Keratinocyte (primary cell): ENCODE measurements around the gene TSPAN18. TPM values are rescaled to one million over a fixed set of nuclear protein-coding genes. Genes with fewer than 3 reads are reported as not detected.

Source experiments
- DNase-seq: peaks from one replicate; pipeline ENCODE4 v3.0.0-alpha.2; 2011; ENCODE audit warnings: low read depth, missing footprints, low spot score
- FAIRE-seq: peaks from 2 replicates; lab custom pipeline; 2011; peaks lifted over from hg19 to GRCh38; lab: Jason Lieb, UNC
- H2AFZ ChIP-seq: 2 replicates; pipeline ENCODE4 v1.6.0; 2012; ENCODE audit warnings: low read length, control low read depth, inconsistent platforms; ENCODE audit not compliant: control insufficient read depth
- H3K27ac ChIP-seq: 2 replicates; pipeline ENCODE4 v1.5.1; 2011; ENCODE audit warnings: low read length; ENCODE audit not compliant: control insufficient read depth, insufficient read depth
- H3K27me3 ChIP-seq: 3 replicates; pipeline ENCODE4 v1.6.0; 2011; ENCODE audit warnings: low read length; ENCODE audit not compliant: control insufficient read depth, insufficient read depth; ENCODE audit errors: extremely low read depth
- H3K36me3 ChIP-seq, 2 experiments: 2 replicates in 1 of 2; 3 replicates in 1 of 2; pipeline ENCODE4 v1.5.1; 2011; ENCODE audit warnings: low read length in 2 of 2, mild to moderate bottlenecking in 1 of 2; ENCODE audit not compliant: control insufficient read depth in 2 of 2, insufficient read depth in 2 of 2; ENCODE audit errors: extremely low read depth in 1 of 2
- H3K4me1 ChIP-seq: 3 replicates; pipeline ENCODE4 v1.5.1; 2011; ENCODE audit warnings: low read length; ENCODE audit not compliant: control insufficient read depth, insufficient read depth; ENCODE audit errors: extremely low read depth
- H3K4me2 ChIP-seq: 3 replicates; pipeline ENCODE4 v1.6.0; 2011; ENCODE audit warnings: low read depth, low read length; ENCODE audit not compliant: control insufficient read depth, insufficient read depth; ENCODE audit errors: extremely low read depth
- H3K4me3 ChIP-seq, 3 experiments: fragments of 200-600 bp in 1 of 3; sonication (generic) in 1 of 3; 2 replicates in 2 of 3; 3 replicates in 1 of 3; pipeline ENCODE4 v1.5.1; 2011 to 2016; ENCODE audit warnings: low read length in 3 of 3, mild to moderate bottlenecking in 3 of 3, control low read depth in 2 of 3, inconsistent platforms in 1 of 3, low read depth in 1 of 3, mixed read lengths in 1 of 3, mixed run types in 1 of 3, moderate library complexity in 1 of 3; ENCODE audit not compliant: control insufficient read depth in 2 of 3, insufficient read depth in 2 of 3; ENCODE audit errors: extremely low read depth in 1 of 3
- H3K79me2 ChIP-seq: 2 replicates; pipeline ENCODE4 v1.6.0; 2012; ENCODE audit warnings: low read length; ENCODE audit not compliant: control insufficient read depth, insufficient read depth
- H3K9ac ChIP-seq: 3 replicates; pipeline ENCODE4 v1.6.0; 2011; ENCODE audit warnings: low read length; ENCODE audit not compliant: control insufficient read depth, insufficient read depth; ENCODE audit errors: extremely low read depth
- H3K9me1 ChIP-seq: 3 replicates; pipeline ENCODE4 v1.6.0; 2011; ENCODE audit warnings: low read length; ENCODE audit not compliant: control insufficient read depth, insufficient read depth; ENCODE audit errors: extremely low read depth
- H3K9me3 ChIP-seq: 2 replicates; pipeline ENCODE4 v1.5.1; 2012; ENCODE audit warnings: low read depth, low read length; ENCODE audit not compliant: control insufficient read depth
- H4K20me1 ChIP-seq: 3 replicates; pipeline ENCODE4 v1.6.0; 2011; ENCODE audit warnings: low read length; ENCODE audit not compliant: control insufficient read depth, insufficient read depth; ENCODE audit errors: extremely low read depth
- CTCF ChIP-seq, 3 experiments: IDR thresholded peaks in 1 of 3; conservative IDR thresholded peaks in 1 of 3; optimal IDR thresholded peaks in 1 of 3; 2 replicates in 2 of 3; 3 replicates in 1 of 3; pipeline versions ENCODE3 to v1.5.1; 2011; ENCODE audit warnings: low read length in 3 of 3, mild to moderate bottlenecking in 3 of 3, moderate library complexity in 2 of 3, control low read depth in 1 of 3, inconsistent platforms in 1 of 3; ENCODE audit not compliant: insufficient read depth in 2 of 3; ENCODE audit errors: extremely low read depth in 1 of 3
- EZH2 ChIP-seq: IDR thresholded peaks from one replicate; pipeline ENCODE4 v1.6.1; 2012; ENCODE audit warnings: inconsistent platforms, mild to moderate bottlenecking, low read length, moderate library complexity
- dilution Hi-C: fragments of 300-500 bp; cut with MboI; formaldehyde crosslinking; loops from one replicate; pipeline ENCODE4 v1.7.0; 2020; ENCODE audit warnings: low sequenced_read_pairs; ENCODE audit not compliant: extremely low pct_ligation_motif_present
- polyA plus RNA-seq, 5 experiments: library from polyadenylated mRNA; depleted of rRNA in 3 of 5; stranded (reverse) in 3 of 5; stranded (forward) in 1 of 5; unstranded in 1 of 5; fragments of >200 nt; gene quantifications; 1 replicate in 1 of 5; 2 replicates in 3 of 5; 3 replicates in 1 of 5; pipeline versions ENCODE4 v1.2.1 to v1.2.3, GENCODE V29; 2011 to 2012; ENCODE audit warnings: missing spikeins in 2 of 5, low read depth in 1 of 5, low replicate concordance in 1 of 5

Gene TSPAN18
- polyA plus RNA-seq, 1 donor (not counting 4 experiments of a cell fraction or from before 2014, with no cell fraction given) = not detected

- Histone ChIP-seq H2AFZ (no peak overlapping the region), H3K79me2 (no peaks in the 10 kb centered on the region), H3K9me1 (no peaks in the 10 kb centered on the region), H3K9ac (no peak overlapping the region), H3K4me1 (peaks cover 7% of the 10 kb centered on the region), H4K20me1 (no peaks in the 10 kb centered on the region), H3K4me3 (no peak overlapping the region), H3K9me3 (no peaks in the 10 kb centered on the region), H3K27me3 (peaks cover 3% of the 10 kb centered on the region), H3K27ac (no peak overlapping the region), H3K36me3 (no peaks in the 10 kb centered on the region), H3K4me2 (no peak overlapping the region)
- DNase-seq (no peak), FAIRE-seq (no peak)
- TF ChIP-seq EZH2 = no peak
- TF ChIP-seq CTCF (optimal IDR thresholded peaks at IDR 0.05 in 1 of 3, IDR thresholded peaks at IDR 0.05 in 1 of 3, conservative IDR thresholded peaks at IDR 0.05 in 1 of 3; ENCODE audit: extremely low read depth in 1 of 3, insufficient read depth in 2 of 3, low read length in 3 of 3) = no peak
- dilution Hi-C loops = no loop called here
Measured at GRCh38 chr11:44964526-44965209, 237.9 kb downstream of the TSPAN18 start.

- FAIRE-seq (no peak), DNase-seq (no peak)
- no peaks in the 10 kb centered on the region for H3K79me2 ChIP-seq
- H2AFZ ChIP-seq = no peak overlapping the region
- H3K27ac ChIP-seq = no peak overlapping the region
- H3K9me1 ChIP-seq = no peaks in the 10 kb centered on the region
- H3K9ac ChIP-seq = no peak overlapping the region
- H3K36me3 ChIP-seq = no peaks in the 10 kb centered on the region
- H3K4me3 ChIP-seq = no peak overlapping the region
- peaks cover 7% of the 10 kb centered on the region for H3K4me1 ChIP-seq
- H4K20me1 ChIP-seq = no peaks in the 10 kb centered on the region
- TF ChIP-seq EZH2 (no peak), CTCF (optimal IDR thresholded peaks at IDR 0.05 in 1 of 3, IDR thresholded peaks at IDR 0.05 in 1 of 3, conservative IDR thresholded peaks at IDR 0.05 in 1 of 3; ENCODE audit: extremely low read depth in 1 of 3, insufficient read depth in 2 of 3, low read length in 3 of 3) (no peak)
- no peaks in the 10 kb centered on the region for H3K9me3 ChIP-seq
- H3K4me2 ChIP-seq = no peak overlapping the region
- no peaks in the 10 kb centered on the region for H3K27me3 ChIP-seq
- dilution Hi-C loops = no loop called here
Measured at GRCh38 chr11:44966694-44967093, 239.9 kb downstream of the TSPAN18 start.
